Activated naive CD4-positive, alpha-beta T cell treated with anti-CD3 and anti-CD28 coated beads, Interleukin-2, amount 50 U/mL, for 72 hours (primary cell): ENCODE data around the gene MEI1. TPM values are rescaled to one million over a fixed set of nuclear protein-coding genes. Genes with fewer than 3 reads are reported as not detected.

Source experiments
- ATAC-seq, 2 donors: fragments of 150-1000 bp; cut with Tn5 transposase; 2 replicates each; pipeline ENCODE4 v1.10.0; 2021; ENCODE audit warnings: mild to moderate bottlenecking in 2 of 2, moderate library complexity in 2 of 2
- DNase-seq, 2 donors: peaks; one replicate each; pipeline ENCODE4 v3.0.0; 2021 to 2022; ENCODE audit warnings: low spot score in 2 of 2
- H3K27ac Mint-ChIP-seq, 2 donors: one replicate each; pipeline ENCODE4 v1.8.0; 2022; ENCODE audit warnings: mild to moderate bottlenecking in 2 of 2, mixed read lengths in 2 of 2
- H3K36me3 Mint-ChIP-seq, 2 donors: one replicate each; pipeline ENCODE4 v1.8.0; 2022; ENCODE audit warnings: mixed read lengths in 2 of 2
- H3K9me3 Mint-ChIP-seq, 2 donors: one replicate each; pipeline ENCODE4 v1.8.0; 2022; ENCODE audit warnings: mixed read lengths in 2 of 2
- total RNA-seq, 2 donors: library from RNA; stranded (reverse); gene quantifications; one replicate each; pipeline ENCODE4 v1.2.3, GENCODE V29; 2022

The MEI1 gene
- total RNA-seq, 2 donors from 2014 or later: 28.3 to 36.9 TPM

DNA sequence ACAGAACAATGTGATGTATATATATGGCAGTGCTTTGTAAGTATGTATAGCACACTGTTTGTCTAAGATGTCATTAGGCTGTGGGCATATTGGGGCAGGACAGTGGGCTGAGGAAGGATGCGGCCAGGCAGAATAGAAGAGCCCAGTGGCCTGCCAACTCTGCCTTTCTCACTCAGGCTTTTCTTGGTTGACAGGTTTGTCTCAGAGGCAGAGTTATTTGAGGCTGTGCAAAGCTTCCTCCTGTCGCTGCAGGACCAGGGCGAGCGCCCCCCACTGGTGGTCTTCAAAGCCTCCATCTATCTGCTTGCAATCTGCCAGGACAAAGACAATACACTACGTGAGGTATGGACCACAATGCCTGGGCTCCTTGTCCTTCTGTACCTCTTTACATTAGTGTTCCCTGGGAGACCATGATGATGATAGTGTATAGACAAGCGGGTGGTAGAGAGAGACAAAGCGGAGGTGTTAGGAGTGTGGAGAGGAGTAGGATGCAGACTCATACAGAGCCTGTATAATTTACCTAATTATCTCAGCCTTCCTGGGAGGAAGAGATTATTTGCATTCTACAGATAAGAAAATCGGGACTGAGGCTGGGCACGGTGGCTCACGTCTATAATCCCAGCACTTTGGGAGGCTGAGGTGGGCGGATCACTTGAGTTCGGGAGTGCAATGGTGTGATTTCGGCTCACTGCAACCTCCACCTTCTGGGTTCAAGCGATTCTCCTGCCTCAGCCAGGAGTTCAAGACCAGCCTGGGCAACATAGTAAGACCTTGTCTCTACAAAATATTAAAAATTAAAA, 63.9 kb downstream of the MEI1 start:
- no peak overlapping the region for H3K27ac Mint-ChIP-seq
- no peak for ATAC-seq
- no peaks in the 10 kb centered on the region for H3K36me3 Mint-ChIP-seq
- no peaks in the 10 kb centered on the region for H3K9me3 Mint-ChIP-seq
- peak in 1 of 2 donors; percentile 38 for DNase-seq

DNA sequence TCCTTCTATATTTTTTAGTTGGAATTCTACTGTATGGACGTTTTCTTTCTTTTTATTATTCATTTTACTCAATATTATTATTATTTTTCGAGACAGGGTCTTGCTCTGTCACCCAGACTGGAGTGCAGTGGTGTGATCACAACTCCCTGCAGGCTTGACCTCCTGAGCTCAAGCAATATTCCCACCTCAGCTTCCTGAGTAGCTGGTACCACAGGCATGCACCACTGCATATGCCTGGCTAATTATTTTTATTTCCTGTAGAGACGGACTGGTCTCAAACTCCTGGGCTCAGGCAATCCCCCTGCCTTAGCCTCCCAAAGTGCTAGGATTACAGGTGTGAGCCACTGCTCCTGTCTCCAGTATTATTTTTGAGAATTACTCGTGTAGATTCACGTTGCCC, 67.2 kb downstream of the MEI1 start:
- Mint-ChIP-seq H3K27ac (no peak overlapping the region), H3K9me3 (no peaks in the 10 kb centered on the region), H3K36me3 (no peaks in the 10 kb centered on the region)
- ATAC-seq (no peak), DNase-seq (no peak)

DNA sequence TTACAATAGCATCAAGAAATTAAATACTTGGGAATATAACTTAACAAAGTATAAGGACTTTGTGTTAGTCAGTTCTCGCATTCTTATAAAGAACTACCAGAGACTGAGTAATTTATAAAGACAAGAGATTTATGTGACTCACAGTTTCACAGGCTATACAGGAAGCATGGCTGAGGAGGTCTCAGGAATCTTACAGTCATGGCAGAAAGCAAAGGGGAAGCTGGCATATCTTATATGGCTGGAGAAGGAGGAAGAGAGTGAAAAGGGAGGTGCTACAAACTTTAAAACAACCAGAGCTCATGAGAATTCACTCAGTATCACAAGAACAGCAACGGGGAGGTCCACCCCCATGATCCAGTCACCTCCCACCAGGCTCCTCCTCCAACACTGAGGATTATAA, 69.1 kb downstream of the MEI1 start:
- DNase-seq: no peak
- no peaks in the 10 kb centered on the region for H3K9me3 Mint-ChIP-seq
- no peaks in the 10 kb centered on the region for H3K36me3 Mint-ChIP-seq
- ATAC-seq: peak; percentile 91 to 94
- no peak overlapping the region for H3K27ac Mint-ChIP-seq

DNA sequence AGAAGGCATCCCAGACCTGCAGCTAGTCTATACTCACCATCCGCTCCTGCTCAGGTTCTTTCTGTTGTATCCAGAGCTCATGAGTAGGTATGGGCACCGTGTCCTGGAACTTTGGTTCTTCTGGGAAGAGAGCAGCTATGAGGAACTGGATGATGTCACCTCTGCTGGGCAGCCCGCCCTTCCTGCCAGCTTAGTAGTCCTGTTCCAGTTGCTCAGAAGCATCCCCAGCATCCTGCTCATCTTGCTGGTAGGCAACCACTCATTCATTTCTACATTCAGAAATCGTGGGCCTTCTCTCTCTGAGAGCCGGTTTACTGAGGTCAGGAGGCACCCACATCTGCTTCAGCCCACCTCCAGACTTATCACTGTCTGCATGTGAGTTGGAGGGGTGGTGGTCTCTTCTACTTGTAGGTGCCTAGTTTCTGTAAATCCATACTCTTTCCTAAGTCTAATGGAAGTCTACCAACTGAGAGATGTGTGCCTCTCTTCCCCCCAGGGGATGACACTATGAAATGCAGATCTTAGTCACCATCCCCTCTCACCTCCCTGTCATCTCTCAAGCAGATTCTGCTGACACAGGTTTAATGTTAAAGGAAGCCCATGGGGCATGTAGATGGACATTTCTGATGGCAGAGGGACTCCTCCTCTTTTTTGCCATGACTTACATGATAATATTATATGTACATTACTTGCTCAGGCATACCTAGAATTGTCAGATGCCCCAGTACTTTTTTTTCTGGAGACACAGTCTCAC, 71.6 kb downstream of the MEI1 start:
- no peak overlapping the region for H3K27ac Mint-ChIP-seq
- ATAC-seq: peak; percentile 33 to 63
- DNase-seq: no peak
- no peaks in the 10 kb centered on the region for H3K36me3 Mint-ChIP-seq
- no peaks in the 10 kb centered on the region for H3K9me3 Mint-ChIP-seq

DNA sequence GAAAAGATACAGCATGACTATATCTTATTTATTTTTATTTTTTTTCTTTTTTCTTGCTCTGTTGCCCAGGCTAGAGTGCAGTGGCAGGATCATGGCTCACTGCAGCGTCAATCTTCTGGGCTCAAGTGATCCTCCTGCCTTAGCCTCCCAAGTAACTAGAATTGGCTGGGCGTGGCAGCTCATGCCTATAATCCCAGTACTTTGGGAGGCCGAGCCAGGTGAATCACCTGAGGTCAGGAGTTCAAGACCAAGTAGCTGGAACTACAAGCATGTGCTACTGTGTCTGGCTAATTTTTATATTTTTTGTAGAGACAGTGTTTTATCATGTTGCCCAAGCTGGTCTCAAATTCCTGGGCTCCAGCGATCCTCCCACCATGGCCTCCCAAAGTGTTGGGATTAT, 72.9 kb downstream of the MEI1 start:
- ATAC-seq: no peak

DNA sequence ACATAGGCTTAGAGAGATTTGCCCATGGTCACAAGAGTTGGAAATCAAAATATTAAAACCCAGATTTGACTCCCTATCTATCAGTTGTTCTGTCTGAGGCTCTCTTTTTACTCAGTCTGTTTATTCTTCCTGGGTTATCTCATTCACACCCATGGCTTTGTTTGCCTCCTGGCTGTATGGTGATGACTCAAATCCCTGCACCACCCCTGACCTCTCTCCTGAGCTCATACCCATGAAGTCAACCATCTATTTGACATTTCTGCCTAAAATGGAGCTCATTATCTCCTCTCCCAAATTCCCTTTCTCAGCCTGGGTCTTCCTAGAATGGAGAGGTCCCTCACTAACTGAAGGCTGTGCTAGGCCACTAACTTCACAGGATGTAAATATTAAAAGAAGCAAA, 73.3 kb downstream of the MEI1 start:
- H3K36me3 Mint-ChIP-seq: no peaks in the 10 kb centered on the region
- no peak for ATAC-seq

More for the DNA sequence above, 72.9 kb downstream of the MEI1 start:
- DNase-seq: no peak
- H3K36me3 Mint-ChIP-seq: no peaks in the 10 kb centered on the region
- H3K27ac Mint-ChIP-seq: no peak overlapping the region
- no peaks in the 10 kb centered on the region for H3K9me3 Mint-ChIP-seq

DNA sequence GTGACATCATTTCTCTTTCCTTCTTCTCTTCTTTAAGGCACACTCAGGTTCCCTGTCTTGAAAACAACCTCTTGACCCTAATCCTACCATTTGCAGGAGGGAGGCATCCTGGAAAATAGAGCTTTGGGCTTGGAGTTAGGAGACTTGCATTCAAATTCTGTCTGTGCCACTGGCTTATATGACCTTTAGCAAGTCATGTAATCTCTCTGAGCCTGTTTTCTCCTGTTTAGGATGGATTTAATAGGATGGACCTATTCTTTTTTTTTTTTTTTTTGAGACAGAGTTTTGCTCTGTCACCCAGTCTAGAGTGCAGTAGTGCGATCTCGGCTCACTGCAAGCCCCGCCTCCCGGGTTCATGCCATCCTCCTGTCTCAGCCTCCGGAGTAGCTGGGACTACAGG, 76.0 kb downstream of the MEI1 start:
- ATAC-seq: no peak
- no peaks in the 10 kb centered on the region for H3K36me3 Mint-ChIP-seq

More for the DNA sequence above, 73.3 kb downstream of the MEI1 start:
- DNase-seq: no peak
- Mint-ChIP-seq H3K27ac (no peak overlapping the region), H3K9me3 (no peaks in the 10 kb centered on the region)

DNA sequence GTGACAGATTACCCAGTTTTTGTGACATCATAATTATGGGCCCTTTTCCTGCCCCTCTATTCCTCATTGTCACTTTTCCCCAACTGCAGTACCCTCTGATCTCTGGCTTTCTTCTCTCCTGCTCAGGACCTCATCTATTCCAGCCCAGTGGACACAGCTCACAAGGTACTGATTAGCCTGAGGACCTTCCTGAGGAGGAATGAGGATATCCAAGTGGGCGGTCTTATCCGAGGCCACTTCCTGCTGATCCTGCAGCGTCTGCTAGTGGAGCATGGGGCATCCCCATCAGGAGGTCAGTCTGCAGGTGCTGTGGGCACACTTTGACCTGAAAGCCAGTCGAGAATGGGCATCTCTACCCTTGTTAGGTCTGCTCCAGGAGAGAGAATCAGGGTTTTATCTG, 76.7 kb downstream of the MEI1 start:
- H3K36me3 Mint-ChIP-seq: no peaks in the 10 kb centered on the region
- no peak overlapping the region for H3K27ac Mint-ChIP-seq
- DNase-seq: no peak
- H3K9me3 Mint-ChIP-seq: no peaks in the 10 kb centered on the region
- ATAC-seq: no peak

More for the DNA sequence above, 76.0 kb downstream of the MEI1 start:
- no peak for DNase-seq
- Mint-ChIP-seq H3K9me3 (no peaks in the 10 kb centered on the region), H3K27ac (no peak overlapping the region)

DNA sequence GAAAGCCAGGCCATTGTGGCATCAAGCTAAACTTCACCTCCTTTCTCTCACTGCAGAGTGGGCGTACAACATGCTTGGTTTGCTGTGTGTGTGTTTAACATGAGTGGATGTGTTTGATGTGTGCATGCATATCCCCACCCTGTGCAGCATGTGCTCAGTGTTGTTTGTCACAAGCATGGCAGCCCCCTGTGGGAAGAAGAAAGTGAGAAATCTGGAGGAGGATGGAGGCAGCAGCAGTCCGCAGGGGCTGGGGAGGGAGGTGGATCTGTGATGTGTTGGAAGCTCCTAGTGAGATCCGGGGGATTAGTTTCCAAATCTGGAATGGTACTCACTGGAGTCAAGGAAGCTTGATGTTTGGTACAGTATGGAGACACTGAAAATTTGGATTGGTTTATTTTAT, 77.1 kb downstream of the MEI1 start:
- H3K27ac Mint-ChIP-seq: no peak overlapping the region
- H3K36me3 Mint-ChIP-seq: peaks cover 0 to under 1% of the 10 kb centered on the region in 2 donors
- DNase-seq (no peak), ATAC-seq (no peak)
- H3K9me3 Mint-ChIP-seq: no peaks in the 10 kb centered on the region

DNA sequence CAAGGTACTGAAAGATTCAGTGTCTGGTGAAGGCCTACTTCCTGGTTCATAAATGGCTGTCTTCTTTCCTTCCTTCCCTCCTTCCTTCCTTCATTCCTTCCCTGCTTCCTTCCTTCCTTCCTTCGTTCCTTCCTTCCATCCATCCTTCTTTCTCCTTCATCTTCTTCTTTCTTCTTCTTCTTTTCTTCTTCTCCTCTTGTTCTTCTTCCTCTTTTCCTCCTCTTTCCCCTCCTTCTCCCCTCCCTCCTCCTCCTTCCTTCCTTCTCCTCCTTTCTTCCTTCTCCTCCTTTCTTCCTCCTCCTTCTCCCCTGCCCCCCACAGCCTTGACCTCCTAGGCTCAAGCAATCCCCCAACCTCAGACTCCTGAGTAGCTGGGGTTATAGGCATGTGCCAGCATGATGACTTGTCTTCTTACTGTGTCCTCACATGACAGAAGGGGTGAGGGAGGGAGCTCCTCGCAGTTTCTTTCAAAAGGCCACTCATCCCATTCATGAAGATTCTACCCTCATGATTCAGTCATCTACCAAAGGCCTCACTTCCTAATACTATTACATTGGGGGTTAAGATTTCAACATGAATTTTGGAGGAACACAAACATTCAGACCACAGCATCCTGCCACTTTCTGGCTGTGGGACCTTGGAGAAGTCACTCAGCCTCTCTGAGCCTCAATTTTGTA, 78.6 kb downstream of the MEI1 start:
- DNase-seq (no peak), ATAC-seq (no peak)
- peak overlapping the region; percentile 70 to 74 for H3K27ac Mint-ChIP-seq
- H3K36me3 Mint-ChIP-seq: peaks cover 0 to 6% of the 10 kb centered on the region in 2 donors
- H3K9me3 Mint-ChIP-seq: no peaks in the 10 kb centered on the region

DNA sequence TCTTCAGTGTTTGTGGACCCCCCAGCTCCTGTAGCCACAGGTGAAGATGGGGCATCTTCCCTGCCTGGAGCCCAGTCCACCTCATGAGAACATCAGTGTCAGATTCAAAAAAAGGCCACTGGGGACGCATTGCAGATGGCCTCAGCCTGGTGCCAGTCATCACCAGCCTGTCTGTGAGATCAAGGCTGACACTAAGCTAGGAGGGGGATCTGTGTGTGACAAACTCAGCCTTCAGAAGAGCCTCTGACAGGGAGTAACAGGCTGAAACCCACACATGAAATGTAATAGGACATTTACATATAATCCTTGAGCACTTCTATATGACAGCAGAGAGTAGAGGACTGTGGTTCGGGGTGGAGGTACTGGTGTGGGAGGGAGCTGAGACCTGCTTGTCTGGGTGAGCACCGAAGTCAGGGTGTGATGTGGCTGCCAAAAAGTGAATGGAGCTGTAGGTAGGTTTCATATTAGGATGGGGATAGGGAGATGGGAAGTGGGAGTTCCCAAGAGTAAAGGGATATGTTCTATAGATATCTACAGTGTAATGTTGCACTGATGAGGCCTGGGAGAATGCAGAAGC, 80.7 kb downstream of the MEI1 start:
- Mint-ChIP-seq H3K36me3 (peaks cover 0 to 6% of the 10 kb centered on the region in 2 donors), H3K27ac (peak overlapping the region; percentile 82 to 92), H3K9me3 (no peaks in the 10 kb centered on the region)
- ATAC-seq (peak in 1 of 2 donors; percentile 7), DNase-seq (no peak)

DNA sequence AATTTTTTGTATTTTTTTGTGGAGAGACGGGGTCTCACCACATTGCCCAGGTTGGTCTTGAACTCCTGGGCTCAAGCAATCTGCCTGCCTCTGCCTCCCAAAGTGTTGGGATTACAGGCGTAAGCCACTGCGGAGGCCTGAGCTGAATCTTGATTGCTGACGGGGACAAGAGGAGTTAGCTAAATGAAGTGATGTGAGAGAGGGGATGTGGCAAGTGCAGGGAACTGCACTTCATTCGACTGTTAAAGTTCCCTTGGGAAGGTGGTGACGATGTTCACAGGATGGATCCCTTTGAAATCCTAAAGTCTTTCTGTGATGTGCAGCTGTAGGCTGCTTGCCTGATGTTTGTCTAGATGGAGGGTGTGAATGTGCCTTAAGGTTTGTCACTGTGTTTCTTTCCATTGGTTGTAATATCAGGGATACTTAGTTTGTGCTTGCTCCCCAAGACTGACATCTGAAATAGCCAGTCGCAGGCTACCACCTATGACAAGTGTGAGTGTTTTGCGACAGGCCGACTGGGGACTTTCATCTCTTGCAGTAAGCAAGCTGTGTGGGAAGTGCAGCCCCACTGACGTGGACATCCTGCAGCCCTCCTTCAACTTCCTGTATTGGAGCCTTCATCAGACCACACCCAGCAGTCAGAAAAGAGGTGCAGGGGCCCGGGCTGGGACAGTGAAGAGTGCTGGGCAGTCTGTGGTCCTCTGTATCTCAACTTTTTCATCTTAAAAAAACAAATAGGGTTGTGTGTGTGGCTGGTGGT, 81.6 kb downstream of the MEI1 start:
- ATAC-seq (peak; percentile 97 to 99), DNase-seq (peak; percentile 84 to 93)
- Mint-ChIP-seq H3K27ac (peak overlapping the region; percentile 82 to 92), H3K9me3 (no peaks in the 10 kb centered on the region), H3K36me3 (peaks cover 0 to 6% of the 10 kb centered on the region in 2 donors)

DNA sequence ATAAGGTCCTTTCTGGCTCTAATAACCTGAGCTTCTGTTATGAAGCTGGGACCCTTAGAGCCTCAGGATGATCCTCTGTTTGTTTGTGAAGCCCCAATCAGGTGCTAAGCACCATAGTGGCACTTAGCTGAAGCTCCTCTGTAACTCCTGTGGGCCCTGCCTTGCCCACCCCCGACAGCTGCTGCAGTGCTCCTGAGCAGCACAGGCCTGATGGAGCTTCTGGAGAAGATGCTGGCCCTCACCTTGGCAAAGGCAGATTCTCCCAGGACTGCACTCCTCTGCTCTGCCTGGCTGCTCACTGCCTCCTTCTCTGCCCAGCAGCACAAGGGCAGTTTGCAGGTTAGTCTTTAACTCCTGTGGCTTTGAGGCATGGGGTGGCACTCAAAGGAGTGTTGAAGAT, 82.2 kb downstream of the MEI1 start:
- Mint-ChIP-seq H3K36me3 (peaks cover 0 to 6% of the 10 kb centered on the region in 2 donors), H3K27ac (peak overlapping the region; percentile 82 to 92), H3K9me3 (no peaks in the 10 kb centered on the region)
- DNase-seq (no peak), ATAC-seq (peak; percentile 1 to 17)

DNA sequence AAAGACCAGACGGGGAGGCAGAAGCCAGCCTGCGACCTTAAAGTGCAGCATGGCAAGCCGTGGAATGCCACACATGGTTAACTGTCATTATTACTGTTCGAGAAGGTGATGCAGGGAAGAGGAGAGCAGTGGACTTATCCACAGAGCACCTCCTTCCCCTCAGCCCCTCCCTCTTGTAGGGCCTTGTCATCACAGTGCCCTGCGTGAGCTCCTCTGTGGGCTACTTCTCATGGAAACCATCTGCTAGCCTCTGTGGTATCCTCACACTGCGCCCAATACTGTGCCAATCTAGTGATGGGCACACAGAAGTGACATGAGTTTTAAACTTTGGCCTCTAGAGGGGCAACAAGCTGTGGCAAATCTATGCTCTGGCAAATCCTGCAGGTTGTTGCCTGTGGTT, 83.0 kb downstream of the MEI1 start:
- peaks cover 0 to 6% of the 10 kb centered on the region in 2 donors for H3K36me3 Mint-ChIP-seq
- H3K9me3 Mint-ChIP-seq: no peaks in the 10 kb centered on the region
- peak in 1 of 2 donors; percentile 37 for ATAC-seq
- H3K27ac Mint-ChIP-seq: peak overlapping the region; percentile 82 to 92
- no peak for DNase-seq

DNA sequence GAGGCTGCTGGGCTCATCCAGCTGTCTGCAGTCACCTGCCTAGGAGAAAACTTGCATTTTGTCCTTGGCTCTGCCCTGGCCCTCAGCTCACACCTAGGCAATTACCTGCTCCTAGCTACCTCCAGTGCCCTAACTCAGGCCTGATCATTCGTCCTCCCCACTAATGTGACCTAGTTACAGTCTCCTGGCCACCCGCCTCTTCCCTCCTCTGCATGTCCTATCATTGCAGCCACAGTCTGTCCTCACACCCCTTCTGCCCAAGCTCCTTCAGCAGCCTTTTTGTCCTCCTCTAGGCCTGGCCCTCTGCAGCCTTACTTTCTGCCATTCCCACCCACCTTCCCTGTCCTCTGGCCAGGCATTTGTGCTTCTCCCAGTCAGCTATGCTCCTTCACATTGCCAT, 83.4 kb downstream of the MEI1 start:
- no peak for ATAC-seq

DNA sequence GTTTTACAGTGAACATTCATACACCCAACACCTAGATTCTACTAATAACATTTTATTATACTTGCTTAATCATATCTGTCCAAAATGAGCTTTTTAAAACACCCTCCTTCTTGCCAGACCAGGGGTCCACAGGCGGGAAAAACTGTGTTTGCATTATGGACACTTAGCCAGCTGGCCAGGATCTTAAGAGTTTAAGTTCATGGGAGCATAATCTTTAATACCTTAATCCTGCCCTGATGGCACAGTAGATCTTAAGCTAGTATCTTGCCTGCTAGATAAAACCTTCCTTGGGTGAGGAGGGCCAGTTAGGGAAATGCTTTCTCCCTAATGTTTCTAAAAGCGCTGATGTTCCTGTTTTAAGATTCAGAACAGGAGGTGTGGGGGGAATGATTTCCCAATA, 88.0 kb downstream of the MEI1 start:
- Mint-ChIP-seq H3K36me3 (peaks cover 0 to 5% of the 10 kb centered on the region in 2 donors), H3K9me3 (no peaks in the 10 kb centered on the region), H3K27ac (no peak overlapping the region)
- DNase-seq (no peak), ATAC-seq (no peak)

More for the DNA sequence above, 83.4 kb downstream of the MEI1 start:
- Mint-ChIP-seq H3K36me3 (peaks cover 0 to 6% of the 10 kb centered on the region in 2 donors), H3K9me3 (no peaks in the 10 kb centered on the region), H3K27ac (peak overlapping the region; percentile 34 to 92)
- DNase-seq: no peak
